ENCODE data around the gene CCDC144A. TPM values are rescaled to one million over a fixed set of nuclear protein-coding genes. Genes with fewer than 3 reads are reported as not detected.
"Not testable (repeated sequence)": the region's sequence is repeated elsewhere in the genome, so short reads cannot be mapped to it uniquely, and the experiment has no call there.

The CCDC144A gene, protein sequence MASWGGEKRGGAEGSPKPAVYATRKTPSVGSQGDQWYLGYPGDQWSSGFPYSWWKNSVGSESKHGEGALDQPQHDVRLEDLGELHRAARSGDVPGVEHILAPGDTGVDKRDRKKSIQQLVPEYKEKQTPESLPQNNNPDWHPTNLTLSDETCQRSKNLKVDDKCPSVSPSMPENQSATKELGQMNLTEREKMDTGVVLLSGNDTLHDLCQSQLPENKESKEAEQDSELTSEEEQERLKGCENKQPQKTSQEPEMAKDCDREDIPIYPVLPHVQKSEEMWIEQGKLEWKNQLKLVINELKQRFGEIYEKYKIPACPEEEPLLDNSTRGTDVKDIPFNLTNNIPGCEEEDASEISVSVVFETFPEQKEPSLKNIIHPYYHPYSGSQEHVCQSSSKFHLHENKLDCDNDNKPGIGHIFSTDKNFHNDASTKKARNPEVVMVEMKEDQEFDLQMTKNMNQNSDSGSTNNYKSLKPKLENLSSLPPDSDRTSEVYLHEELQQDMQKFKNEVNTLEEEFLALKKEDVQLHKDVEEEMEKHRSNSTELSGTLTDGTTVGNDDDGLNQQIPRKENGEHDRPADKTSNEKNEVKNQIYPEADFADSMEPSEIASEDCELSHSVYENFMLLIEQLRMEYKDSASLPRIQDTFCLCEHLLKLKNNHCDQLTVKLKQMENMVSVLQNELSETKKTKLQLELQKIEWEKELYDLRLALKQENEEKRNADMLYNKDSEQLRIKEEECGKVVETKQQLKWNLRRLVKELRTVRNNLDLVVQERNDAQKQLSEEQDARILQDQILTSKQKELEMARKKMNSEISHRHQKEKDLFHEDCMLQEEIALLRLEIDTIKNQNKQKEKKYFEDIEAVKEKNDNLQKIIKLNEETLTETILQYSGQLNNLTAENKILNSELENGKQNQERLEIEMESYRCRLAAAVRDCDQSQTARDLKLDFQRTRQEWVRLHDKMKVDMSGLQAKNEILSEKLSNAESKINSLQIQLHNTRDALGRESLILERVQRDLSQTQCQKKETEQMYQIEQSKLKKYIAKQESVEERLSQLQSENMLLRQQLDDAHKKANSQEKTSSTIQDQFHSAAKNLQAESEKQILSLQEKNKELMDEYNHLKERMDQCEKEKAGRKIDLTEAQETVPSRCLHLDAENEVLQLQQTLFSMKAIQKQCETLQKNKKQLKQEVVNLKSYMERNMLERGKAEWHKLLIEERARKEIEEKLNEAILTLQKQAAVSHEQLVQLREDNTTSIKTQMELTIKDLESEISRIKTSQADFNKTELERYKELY (N-terminal part only)
- total RNA-seq = 1 to 10 TPM; 1.5 to 6.1 TPM

DNA sequence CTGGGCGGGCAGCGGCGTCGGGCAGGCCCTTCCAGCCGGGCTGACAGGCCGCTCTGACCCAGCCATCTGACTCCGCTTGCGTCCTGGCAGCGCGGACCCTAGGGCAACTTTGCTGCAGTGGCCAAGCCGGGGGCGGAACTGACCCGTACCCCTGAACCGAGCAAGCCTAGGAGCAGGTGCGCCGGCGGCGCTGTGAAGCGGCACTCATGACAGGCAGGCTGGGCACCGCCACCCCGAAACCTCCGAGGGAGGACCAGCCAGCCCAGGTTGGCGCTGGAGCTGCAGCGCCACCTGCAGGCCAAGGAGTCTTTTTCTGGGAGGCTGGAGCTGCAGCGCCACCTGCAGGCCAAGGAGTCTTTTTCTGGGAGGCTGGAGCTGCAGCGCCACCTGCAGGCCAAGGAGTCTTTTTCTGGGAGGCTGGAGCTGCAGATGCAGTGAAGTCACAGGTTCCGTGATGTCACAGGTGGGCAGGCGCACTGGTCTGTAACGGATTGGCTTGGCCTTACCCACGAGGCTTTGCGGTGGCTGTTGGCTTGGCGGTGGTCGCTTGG lies at the start of gene CCDC144A:
Gene CCDC144A (plus strand): TSS at position 511 of the 551 bp plus-strand sequence. CDS start 160 bp downstream, outside the sequence.
- H3K9me3 Mint-ChIP-seq; H3K27ac Mint-ChIP-seq; H3K27me3 Mint-ChIP-seq; H3K4me3 Mint-ChIP-seq; H3K4me1 Mint-ChIP-seq (ENCODE audit: low read depth in 2 of 2); H3K36me3 Mint-ChIP-seq: not testable (repeated sequence)
- DNase-seq (ENCODE audit: low spot score) (peak; percentile 64), ATAC-seq (peak; percentile 51 to 67)

DNA sequence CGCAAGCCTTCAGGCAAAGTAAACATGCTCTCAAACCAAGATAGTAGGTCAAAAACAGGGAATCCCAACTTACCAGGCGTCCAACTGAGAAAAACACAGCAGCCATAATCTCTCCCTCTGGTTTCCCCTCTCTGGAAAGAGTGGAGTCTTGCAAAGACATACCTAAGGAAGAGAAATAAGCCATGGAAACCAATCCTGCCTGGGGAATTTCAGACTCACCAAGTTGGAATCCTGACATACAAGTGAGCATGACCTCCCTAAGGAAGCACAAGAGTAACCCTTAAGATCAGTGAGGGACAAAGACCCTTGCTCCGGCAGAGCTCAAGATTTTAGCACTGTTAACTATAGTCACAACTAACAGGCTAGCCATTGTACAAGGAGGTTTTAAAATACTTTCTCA lies 40.5 kb upstream of the CCDC144A start:
- peaks cover 11 to 12% of the 10 kb centered on the region in 2 donors for H3K4me1 Mint-ChIP-seq (ENCODE audit: low read depth in 2 of 2)

DNA sequence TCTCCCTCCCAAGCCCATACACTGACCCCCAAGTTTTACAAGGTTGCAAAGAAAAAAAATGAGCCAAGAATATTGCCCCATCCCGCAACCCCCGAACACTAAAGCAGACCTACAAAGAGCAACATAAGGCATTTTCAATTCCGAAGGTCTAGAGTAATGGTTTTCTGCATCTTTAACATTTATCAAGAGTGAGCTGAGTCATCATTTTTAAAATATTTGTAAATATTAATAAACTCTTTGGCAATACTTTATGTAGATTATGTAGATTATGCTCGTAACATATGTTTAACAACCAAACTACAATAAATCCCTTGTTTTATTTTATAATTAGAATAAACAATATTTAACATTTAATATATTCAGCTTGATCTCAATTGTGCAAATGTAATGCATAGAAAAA lies 37.8 kb upstream of the CCDC144A start:
- Mint-ChIP-seq H3K27me3 (peaks cover 9 to 11% of the 10 kb centered on the region in 2 donors), H3K4me3 (no peak overlapping the region), H3K36me3 (peaks cover 6% of the 10 kb centered on the region), H3K27ac (no peak overlapping the region), H3K4me1 (ENCODE audit: low read depth in 2 of 2) (peaks cover 11 to 12% of the 10 kb centered on the region in 2 donors), H3K9me3 (no peaks in the 10 kb centered on the region)
- ATAC-seq = no peak
- DNase-seq (ENCODE audit: low spot score) = no peak

More for the DNA sequence above, 40.5 kb upstream of the CCDC144A start:
- ATAC-seq (no peak), DNase-seq (ENCODE audit: low spot score) (no peak)
- Mint-ChIP-seq H3K4me3 (no peak overlapping the region), H3K27me3 (peaks cover 7 to 10% of the 10 kb centered on the region in 2 donors), H3K36me3 (peaks cover 9% of the 10 kb centered on the region), H3K9me3 (no peaks in the 10 kb centered on the region), H3K27ac (no peak overlapping the region)

DNA sequence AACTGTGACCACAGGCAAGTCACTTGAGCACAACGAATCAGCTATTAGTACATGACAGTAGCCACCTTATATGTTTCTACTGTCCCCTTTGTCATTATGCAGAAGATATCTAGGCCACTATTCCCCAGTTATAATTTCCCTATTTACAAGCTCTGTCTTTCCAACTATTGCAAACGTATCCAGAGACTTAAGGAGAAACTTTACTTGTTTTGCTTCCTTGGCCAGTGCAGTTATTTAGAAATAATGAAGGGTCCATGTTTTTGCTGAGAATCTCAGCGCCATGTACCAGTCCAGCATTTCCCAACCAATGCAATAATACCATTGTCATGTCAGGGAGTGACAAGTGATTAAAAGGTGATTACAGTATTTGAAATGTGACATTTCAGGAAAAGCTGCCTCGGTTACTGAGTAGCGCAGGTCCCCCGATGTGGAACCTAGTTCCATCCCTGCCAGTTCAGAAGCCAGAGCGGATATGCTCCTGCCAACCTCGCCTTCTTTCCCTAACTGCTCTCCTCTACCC lies 37.1 kb upstream of the CCDC144A start:
- Mint-ChIP-seq H3K27ac (peak overlapping the region; percentile 39 to 57), H3K9me3 (no peaks in the 10 kb centered on the region), H3K4me3 (peak overlapping the region; percentile 86), H3K4me1 (ENCODE audit: low read depth in 2 of 2) (peaks cover 11 to 12% of the 10 kb centered on the region in 2 donors), H3K36me3 (peaks cover 6% of the 10 kb centered on the region), H3K27me3 (peaks cover 9 to 11% of the 10 kb centered on the region in 2 donors)
- ATAC-seq (no peak), DNase-seq (ENCODE audit: low spot score) (no peak)

DNA sequence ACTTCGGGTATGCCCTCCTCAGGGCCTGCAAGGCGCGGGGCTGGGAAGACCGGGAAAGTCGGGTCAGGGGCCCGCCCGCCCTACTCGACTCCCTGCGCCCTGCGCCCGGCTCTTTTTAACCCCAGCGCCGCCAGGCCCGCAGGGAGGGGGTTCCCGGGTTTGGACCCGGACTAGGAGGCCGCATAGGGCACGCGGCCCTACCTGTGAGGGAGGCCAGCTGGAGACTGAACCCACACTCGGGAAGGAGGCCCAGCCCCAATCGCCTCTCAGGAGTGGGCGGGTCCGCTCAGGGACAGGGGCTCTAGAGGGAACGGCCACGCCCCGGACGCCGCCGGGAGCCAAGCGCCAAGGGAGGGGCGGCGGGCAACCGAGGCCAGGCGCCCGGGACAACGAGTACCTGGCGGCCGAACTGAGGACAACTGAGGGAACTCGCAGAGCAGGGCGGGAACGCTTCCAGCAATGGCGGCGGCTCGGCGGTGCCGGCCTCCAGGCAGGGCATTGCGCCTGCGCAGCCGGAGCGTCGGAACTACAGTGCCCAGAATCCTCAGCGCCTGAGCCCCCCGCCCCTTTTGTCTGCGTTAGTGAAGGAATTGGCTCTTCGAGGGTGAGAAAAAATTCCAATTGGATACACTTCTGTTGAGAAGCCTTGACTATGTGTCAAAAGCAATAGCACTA lies 36.5 kb upstream of the CCDC144A start, which contains the start of gene ZNF624:
Gene ZNF624 (minus strand): TSS at position 484 of the 675 bp plus-strand sequence.
- Mint-ChIP-seq H3K36me3 (peaks cover 6% of the 10 kb centered on the region), H3K27me3 (peaks cover 9 to 11% of the 10 kb centered on the region in 2 donors), H3K9me3 (no peaks in the 10 kb centered on the region), H3K27ac (peak within 1 kb of the TSS; percentile 39 to 57), H3K4me3 (peak within 1 kb of the TSS; percentile 86), H3K4me1 (ENCODE audit: low read depth in 2 of 2) (peaks cover 11 to 12% of the 10 kb centered on the region in 2 donors)
- DNase-seq (ENCODE audit: low spot score) (peak; percentile 90), ATAC-seq (peak; percentile 97 to 98)

DNA sequence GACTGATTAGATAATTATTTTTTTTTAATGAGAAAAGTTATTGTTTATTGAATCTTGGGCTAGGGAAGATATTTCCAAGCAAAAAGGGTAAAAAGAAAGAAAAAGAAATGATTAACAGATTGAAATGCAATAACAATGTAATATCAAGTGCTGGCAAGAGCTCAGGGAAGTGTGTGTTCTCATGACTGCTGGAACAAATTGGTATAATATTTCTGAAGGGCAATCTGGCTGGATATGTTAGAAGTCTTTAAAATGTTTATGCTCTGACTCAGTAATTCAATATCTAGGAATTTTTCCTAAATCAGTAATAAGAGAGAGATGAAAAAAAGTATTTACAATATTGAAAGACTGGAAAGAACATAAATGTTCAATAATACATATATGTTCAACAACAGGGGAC lies 28.8 kb upstream of the CCDC144A start:
- Mint-ChIP-seq H3K9me3 (peaks cover 4% of the 10 kb centered on the region), H3K36me3 (no peaks in the 10 kb centered on the region), H3K4me1 (ENCODE audit: low read depth in 2 of 2) (peaks cover 0 to 9% of the 10 kb centered on the region in 2 donors), H3K27me3 (peaks cover 16 to 20% of the 10 kb centered on the region in 2 donors), H3K4me3 (no peak overlapping the region), H3K27ac (no peak overlapping the region)
- no peak for DNase-seq (ENCODE audit: low spot score)
- no peak for ATAC-seq

DNA sequence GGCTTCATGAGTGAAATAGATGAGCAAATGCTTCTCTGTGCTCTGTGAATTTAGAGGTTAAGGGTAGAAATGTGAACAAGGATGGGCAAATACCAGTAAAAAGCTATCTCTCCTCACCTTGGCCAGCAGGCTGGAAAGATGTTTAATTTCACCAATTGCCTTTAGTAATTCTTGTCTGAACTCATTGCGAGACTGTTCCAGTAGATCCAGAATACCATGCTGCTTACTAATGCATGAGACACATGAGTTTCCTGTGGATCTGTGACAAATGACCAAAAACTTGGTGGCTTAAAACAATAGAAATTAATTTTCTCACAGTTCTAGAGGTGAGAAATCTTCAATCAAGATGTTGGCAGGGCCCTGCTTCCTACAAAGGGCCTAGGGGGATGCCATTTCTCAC lies 27.1 kb upstream of the CCDC144A start:
- ATAC-seq (no peak), DNase-seq (ENCODE audit: low spot score) (no peak)
- peaks cover 16 to 25% of the 10 kb centered on the region in 2 donors for H3K27me3 Mint-ChIP-seq
- peaks cover 4% of the 10 kb centered on the region for H3K9me3 Mint-ChIP-seq
- H3K27ac Mint-ChIP-seq = no peak overlapping the region
- no peak overlapping the region for H3K4me3 Mint-ChIP-seq
- H3K4me1 Mint-ChIP-seq (ENCODE audit: low read depth in 2 of 2) = peaks cover 0 to 9% of the 10 kb centered on the region in 2 donors
- H3K36me3 Mint-ChIP-seq = no peaks in the 10 kb centered on the region

DNA sequence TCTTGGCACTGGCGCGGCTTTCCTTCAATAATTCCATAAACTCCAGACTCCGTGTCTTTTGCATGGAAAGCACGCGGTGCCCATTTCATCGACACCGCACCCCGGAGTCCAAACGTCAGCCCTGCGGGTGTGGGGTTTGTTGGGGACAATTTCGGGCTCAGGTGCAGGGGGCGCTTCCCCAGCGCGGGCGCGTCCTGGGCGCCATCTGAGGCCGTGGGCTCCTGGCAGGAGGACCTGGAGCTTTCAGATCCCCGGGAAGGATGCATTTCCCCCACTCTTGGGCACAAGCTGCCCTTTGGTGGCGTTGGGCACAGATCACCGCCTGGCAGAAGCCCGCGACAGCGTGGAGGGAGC lies 23.5 kb upstream of the CCDC144A start:
- DNase-seq (ENCODE audit: low spot score); ATAC-seq; H3K27ac Mint-ChIP-seq; H3K4me1 Mint-ChIP-seq (ENCODE audit: low read depth in 2 of 2); H3K4me3 Mint-ChIP-seq; H3K9me3 Mint-ChIP-seq; H3K36me3 Mint-ChIP-seq: not testable (repeated sequence)
- peaks cover 8 to 26% of the 10 kb centered on the region in 2 donors for H3K27me3 Mint-ChIP-seq

DNA sequence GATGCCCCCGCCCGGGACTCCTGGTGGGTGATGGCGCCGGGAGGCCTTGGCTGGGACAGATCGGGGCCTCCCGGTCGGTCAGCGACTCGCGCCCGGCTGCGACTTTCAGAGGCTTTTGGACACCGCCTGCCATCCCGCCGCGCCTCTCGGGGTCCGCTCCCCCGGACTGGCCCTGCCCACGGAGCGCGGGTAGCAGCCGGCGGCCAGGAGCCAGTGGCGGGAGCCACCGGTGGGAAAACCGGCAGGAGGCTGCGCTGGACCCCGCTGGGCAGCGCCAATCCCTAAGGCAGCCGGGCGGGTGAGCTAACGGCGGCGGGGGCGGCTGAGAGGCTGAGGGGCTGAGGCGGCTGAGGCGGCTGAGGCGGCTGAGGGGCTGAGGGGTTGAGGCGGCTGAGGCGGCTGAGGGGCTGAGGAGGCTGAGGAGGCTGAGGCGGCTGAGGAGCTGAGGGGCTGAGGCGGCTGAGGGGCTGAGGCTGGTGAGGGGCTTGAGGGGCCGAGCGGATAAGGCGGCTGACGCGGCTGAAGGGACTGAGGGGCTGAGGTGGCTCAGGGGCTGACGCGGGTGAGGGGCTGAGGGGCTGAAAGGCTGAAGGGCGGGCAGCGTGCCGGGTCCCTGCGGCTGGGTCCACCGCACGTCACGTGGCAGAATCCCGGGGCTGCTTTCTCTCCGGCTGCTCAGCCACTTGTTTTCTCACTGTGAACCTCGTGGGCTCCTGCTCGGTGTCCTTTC lies 23.0 kb upstream of the CCDC144A start:
- Mint-ChIP-seq H3K4me3 (peak overlapping the region; percentile 70), H3K27me3 (peaks cover 8 to 30% of the 10 kb centered on the region in 2 donors)
- not testable (repeated sequence) for DNase-seq (ENCODE audit: low spot score); H3K9me3 Mint-ChIP-seq; H3K36me3 Mint-ChIP-seq; H3K27ac Mint-ChIP-seq; H3K4me1 Mint-ChIP-seq (ENCODE audit: low read depth in 2 of 2)
- peak; percentile 24 to 43 for ATAC-seq

DNA sequence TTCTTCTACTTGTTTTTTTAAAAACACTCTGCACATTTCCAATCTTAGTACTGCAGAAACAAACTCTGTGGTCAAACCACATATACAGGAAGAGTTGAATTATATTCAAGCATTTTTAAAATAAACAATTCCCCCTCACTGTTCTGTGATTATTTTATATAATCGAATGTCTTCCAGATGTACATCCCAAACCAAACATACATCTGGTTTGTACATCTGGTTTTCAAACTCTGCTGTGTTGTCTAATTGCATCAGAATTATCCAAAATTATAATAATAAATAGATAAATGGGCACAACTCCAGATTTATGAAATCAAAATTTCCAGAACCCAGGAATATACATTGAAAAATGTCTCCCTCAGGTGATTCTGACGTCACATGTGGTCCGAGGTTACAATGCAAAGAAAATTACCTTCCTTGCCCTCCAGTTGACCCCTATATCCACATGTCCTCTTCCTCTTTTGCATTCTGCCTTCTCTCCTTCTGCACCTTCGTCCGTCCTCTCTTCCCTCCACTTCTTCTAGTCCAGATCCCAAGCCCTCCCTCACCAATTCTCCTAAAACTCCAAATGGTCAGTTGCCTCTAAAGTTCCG lies 13.3 kb upstream of the CCDC144A start:
- no peaks in the 10 kb centered on the region for H3K36me3 Mint-ChIP-seq
- ATAC-seq (no peak), DNase-seq (ENCODE audit: low spot score) (no peak)
- H3K27me3 Mint-ChIP-seq = peaks cover 8 to 12% of the 10 kb centered on the region in 2 donors
- no peak overlapping the region for H3K27ac Mint-ChIP-seq
- no peaks in the 10 kb centered on the region for H3K4me1 Mint-ChIP-seq (ENCODE audit: low read depth in 2 of 2)
- H3K9me3 Mint-ChIP-seq = no peaks in the 10 kb centered on the region
- H3K4me3 Mint-ChIP-seq = no peak overlapping the region

DNA sequence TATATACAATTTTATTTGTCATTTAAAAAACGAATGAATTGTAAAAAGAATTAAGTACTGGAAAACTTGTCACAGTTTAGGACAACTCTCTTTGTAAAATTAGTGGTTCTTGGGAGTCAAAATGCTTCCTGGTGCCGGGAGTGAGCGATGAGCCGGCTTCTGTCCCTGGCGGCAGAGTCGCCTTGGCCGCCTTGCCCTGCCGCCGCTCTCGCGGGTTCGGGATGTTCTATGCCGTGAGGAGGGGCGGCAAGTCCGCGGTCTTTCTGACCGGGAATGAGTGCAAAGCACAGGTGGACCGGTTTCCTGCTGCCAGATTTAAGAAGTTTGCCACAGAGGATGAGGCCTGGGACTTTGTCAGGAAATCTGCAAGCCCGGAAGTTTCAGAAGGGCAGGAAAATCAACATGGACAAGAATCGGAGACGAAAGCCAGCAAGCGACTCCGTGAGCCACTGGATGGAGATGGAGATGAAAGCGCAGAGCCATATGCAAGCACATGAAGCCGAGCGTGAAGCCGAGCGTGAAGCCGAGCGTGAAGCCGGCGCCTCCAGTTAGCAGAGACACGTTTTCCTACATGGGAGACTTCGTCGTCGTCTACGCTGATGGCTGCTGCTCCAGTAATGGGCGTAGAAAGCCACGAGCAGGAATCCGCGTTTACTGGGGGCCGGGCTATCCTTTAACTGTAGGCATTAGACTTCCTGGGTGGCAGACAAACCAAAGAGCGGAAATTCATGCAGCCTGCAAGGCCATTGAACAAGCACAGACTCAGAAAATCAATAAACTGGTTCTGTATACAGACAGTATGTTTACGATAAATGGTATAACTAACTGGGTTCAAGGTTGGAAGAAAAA lies 6.5 kb upstream of the CCDC144A start:
- not testable (repeated sequence) for DNase-seq (ENCODE audit: low spot score); H3K4me1 Mint-ChIP-seq (ENCODE audit: low read depth in 2 of 2); ATAC-seq; H3K27ac Mint-ChIP-seq; H3K4me3 Mint-ChIP-seq; H3K36me3 Mint-ChIP-seq; H3K9me3 Mint-ChIP-seq
- peaks cover 27 to 28% of the 10 kb centered on the region in 2 donors for H3K27me3 Mint-ChIP-seq
